Neuron (in vitro differentiated cells): Measurements from ENCODE around the gene CYB5RL.
"Not testable (repeated sequence)": the region's sequence is repeated elsewhere in the genome, so short reads cannot be mapped to it uniquely, and the experiment has no call there.

ENCODE experiments used
- H2AFZ ChIP-seq: one replicate; pipeline ENCODE4 v1.6.1; 2013; ENCODE audit warnings: low read depth, mild to moderate bottlenecking, inconsistent platforms, low read length, moderate library complexity
- H3K27me3 ChIP-seq: one replicate; pipeline ENCODE4 v1.6.1; 2013; ENCODE audit warnings: low read length; ENCODE audit not compliant: insufficient read depth
- H3K36me3 ChIP-seq: one replicate; pipeline ENCODE4 v1.6.1; 2013; ENCODE audit warnings: low read length; ENCODE audit not compliant: insufficient read depth
- H3K4me1 ChIP-seq: one replicate; pipeline ENCODE4 v1.6.1; 2013; ENCODE audit warnings: low read length; ENCODE audit not compliant: insufficient read depth
- H3K4me3 ChIP-seq: 2 replicates; pipeline ENCODE4 v1.5.1; 2013; ENCODE audit warnings: mild to moderate bottlenecking, low read length, moderate library complexity
- H3K9me3 ChIP-seq: one replicate; pipeline ENCODE4 v1.6.1; 2013; ENCODE audit warnings: low read length

The CYB5RL gene

GRCh38 chr1:54222711-54223110 is 22.9 kb upstream of the CYB5RL start:
- no peak overlapping the region for H2AFZ ChIP-seq
- peaks cover 26% of the 10 kb centered on the region for H3K36me3 ChIP-seq
- no peak overlapping the region for H3K4me3 ChIP-seq
- peaks cover 20% of the 10 kb centered on the region for H3K4me1 ChIP-seq
- no peaks in the 10 kb centered on the region for H3K9me3 ChIP-seq
- H3K27me3 ChIP-seq: no peaks in the 10 kb centered on the region

DNA sequence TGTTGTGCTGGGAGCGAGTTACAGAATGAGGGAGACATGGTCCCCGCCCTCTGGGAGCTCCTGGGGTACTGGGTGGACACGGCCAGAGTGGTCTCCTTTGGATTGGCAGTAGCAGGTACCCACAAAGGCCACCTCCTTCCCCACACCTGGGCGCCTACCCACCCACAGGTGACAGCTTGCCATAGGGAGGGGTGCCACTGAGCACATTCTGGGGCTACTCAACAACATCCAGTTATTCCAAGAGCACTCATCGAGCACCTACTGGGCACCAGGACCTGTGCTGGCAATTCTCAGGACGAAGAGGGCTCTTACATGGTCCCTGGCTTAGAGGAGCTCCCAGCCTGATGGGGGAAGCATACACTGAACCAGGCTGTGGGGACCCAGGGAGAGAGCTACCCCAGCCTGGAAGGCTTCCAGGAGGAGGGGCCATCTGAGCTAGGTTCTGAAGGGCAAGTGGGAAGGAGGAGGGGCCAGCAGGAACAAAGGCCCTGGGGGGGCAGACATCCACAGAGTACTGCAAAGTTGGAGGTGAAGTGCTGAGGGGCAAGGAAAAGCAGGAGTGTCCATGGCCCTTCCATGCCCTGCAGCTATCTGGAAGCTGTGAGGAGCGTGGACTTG is 22.1 kb upstream of the CYB5RL start:
- H3K36me3 ChIP-seq: peaks cover 33% of the 10 kb centered on the region
- no peak overlapping the region for H3K4me3 ChIP-seq

DNA sequence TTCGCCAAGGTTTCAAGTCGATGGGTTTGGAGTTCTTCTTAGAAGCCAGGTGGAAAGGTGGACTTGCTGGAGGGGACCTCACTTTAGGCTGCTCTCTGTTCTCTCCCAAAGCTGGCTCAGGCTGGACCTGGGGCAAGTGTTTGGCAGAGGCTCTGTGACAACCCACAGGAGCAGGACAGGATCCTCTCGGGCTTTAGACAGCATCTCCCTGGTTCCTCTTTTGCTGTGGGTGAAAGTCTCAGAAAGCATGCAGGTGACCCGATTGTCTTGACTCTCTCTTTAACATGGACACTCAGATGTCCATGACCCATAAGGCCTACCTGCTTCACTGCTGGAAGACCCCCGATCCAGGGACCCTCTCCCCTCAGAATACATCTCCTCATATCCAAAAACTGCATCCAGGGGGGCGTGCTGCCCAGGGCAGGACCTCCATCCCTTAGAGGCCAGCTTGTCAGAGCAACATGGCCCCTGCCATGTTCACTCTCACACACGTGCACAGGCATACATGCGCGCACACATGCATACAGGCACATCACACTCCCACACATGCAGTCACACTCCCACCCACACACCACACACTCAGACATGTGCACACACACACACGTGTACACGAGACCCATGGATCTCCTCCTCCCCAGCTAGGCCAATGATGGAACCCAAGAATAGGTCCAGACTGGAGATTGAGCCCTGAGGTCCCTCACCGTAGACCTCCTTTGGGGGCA is 21.4 kb upstream of the CYB5RL start:
- Histone ChIP-seq H3K4me1 (peaks cover 10% of the 10 kb centered on the region), H3K9me3 (no peaks in the 10 kb centered on the region), H3K4me3 (no peak overlapping the region), H3K27me3 (no peaks in the 10 kb centered on the region), H3K36me3 (peaks cover 39% of the 10 kb centered on the region), H2AFZ (no peak overlapping the region)

More for the DNA sequence above, 22.1 kb upstream of the CYB5RL start:
- Histone ChIP-seq H2AFZ (no peak overlapping the region), H3K9me3 (no peaks in the 10 kb centered on the region), H3K4me1 (peaks cover 13% of the 10 kb centered on the region), H3K27me3 (no peaks in the 10 kb centered on the region)

GRCh38 chr1:54220004-54220811 is 20.4 kb upstream of the CYB5RL start:
- H2AFZ ChIP-seq: no peak overlapping the region
- H3K9me3 ChIP-seq: no peaks in the 10 kb centered on the region
- peaks cover 5% of the 10 kb centered on the region for H3K4me1 ChIP-seq
- H3K36me3 ChIP-seq: peaks cover 40% of the 10 kb centered on the region
- H3K27me3 ChIP-seq: no peaks in the 10 kb centered on the region
- no peak overlapping the region for H3K4me3 ChIP-seq

- H3K27me3 ChIP-seq: no peaks in the 10 kb centered on the region
- no peaks in the 10 kb centered on the region for H3K9me3 ChIP-seq
- H2AFZ ChIP-seq: no peak overlapping the region
- H3K4me3 ChIP-seq: no peak overlapping the region
- peaks cover 5% of the 10 kb centered on the region for H3K4me1 ChIP-seq
- H3K36me3 ChIP-seq: peaks cover 45% of the 10 kb centered on the region
Observed at GRCh38 chr1:54219688-54220003, 19.8 kb upstream of the CYB5RL start.

- Histone ChIP-seq H3K4me3 (no peak overlapping the region), H3K9me3 (no peaks in the 10 kb centered on the region), H2AFZ (no peak overlapping the region), H3K36me3 (peaks cover 51% of the 10 kb centered on the region), H3K4me1 (peaks cover 5% of the 10 kb centered on the region), H3K27me3 (no peaks in the 10 kb centered on the region)
Observed at GRCh38 chr1:54218883-54219687, 19.3 kb upstream of the CYB5RL start.

GRCh38 chr1:54215523-54215922 is 15.7 kb upstream of the CYB5RL start:
- H3K9me3 ChIP-seq: no peaks in the 10 kb centered on the region
- peaks cover 4% of the 10 kb centered on the region for H3K4me1 ChIP-seq
- peaks cover 78% of the 10 kb centered on the region for H3K36me3 ChIP-seq
- no peaks in the 10 kb centered on the region for H3K27me3 ChIP-seq
- no peak overlapping the region for H2AFZ ChIP-seq
- no peak overlapping the region for H3K4me3 ChIP-seq

GRCh38 chr1:54212872-54213271 is 13.0 kb upstream of the CYB5RL start:
- Histone ChIP-seq H2AFZ (no peak overlapping the region), H3K9me3 (no peaks in the 10 kb centered on the region), H3K27me3 (no peaks in the 10 kb centered on the region), H3K36me3 (peaks cover 84% of the 10 kb centered on the region), H3K4me1 (no peaks in the 10 kb centered on the region), H3K4me3 (no peak overlapping the region)

GRCh38 chr1:54207896-54208295 is 8.1 kb upstream of the CYB5RL start:
- not testable (repeated sequence) for H3K27me3 ChIP-seq, H2AFZ ChIP-seq, H3K9me3 ChIP-seq, H3K4me1 ChIP-seq, H3K4me3 ChIP-seq
- peaks cover 68% of the 10 kb centered on the region for H3K36me3 ChIP-seq

GRCh38 chr1:54207287-54207686 is 7.5 kb upstream of the CYB5RL start:
- H3K4me1 ChIP-seq: no peaks in the 10 kb centered on the region
- no peak overlapping the region for H2AFZ ChIP-seq
- H3K36me3 ChIP-seq: peaks cover 68% of the 10 kb centered on the region
- no peaks in the 10 kb centered on the region for H3K27me3 ChIP-seq
- no peaks in the 10 kb centered on the region for H3K9me3 ChIP-seq
- H3K4me3 ChIP-seq: no peak overlapping the region

DNA sequence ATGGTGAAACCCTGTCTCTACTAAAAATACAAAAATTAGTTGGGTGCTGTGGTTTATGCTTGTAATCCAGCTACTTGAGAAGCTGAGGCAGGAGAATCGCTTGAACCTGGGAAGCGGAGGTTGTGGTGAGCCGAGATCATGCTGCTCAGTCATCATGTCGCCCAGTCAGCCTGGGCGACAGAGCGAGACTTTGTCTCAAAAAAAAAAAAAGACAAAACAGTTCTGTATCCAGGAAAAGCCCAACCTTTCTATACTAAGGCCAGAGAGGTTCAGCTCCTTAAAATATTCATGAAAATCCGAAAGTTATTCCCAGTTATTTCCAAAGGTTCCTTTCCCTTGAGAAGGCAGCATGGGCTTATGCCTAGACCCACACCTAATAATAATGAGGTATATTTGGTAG is 4.4 kb upstream of the CYB5RL start:
- Histone ChIP-seq H3K9me3 (no peaks in the 10 kb centered on the region), H3K4me1 (peaks cover 15% of the 10 kb centered on the region), H3K36me3 (peaks cover 45% of the 10 kb centered on the region), H2AFZ (no peak overlapping the region), H3K4me3 (no peak overlapping the region), H3K27me3 (no peaks in the 10 kb centered on the region)

DNA sequence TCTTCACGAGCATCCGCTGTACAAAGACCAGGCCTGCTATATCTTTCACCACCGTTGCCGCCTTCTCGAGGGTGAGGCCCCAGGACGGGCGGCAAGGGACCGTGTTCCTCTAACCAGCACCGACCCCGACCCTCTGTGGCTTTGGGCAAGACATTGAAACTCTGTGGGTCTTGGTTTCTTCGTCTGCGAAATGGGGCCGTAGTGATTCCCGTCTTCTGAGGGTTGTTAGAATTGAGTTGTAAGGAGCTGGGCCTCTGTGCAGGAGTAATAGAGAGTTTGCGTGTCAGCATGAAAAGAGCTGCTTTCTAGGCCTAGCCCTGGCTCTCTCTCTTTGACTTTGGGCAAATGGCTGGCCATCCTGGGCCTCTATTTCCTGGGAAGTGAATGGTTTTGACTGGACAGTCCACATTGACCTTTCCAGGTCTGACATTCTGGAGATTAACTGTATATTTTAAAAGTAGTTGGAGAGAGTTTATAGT is 728 bp upstream of the CYB5RL start:
- Histone ChIP-seq H3K4me1 (peaks cover 20% of the 10 kb centered on the region), H3K4me3 (peak overlapping the region; percentile 74), H3K27me3 (no peaks in the 10 kb centered on the region), H3K9me3 (no peaks in the 10 kb centered on the region), H2AFZ (peak overlapping the region; percentile 57), H3K36me3 (peaks cover 20% of the 10 kb centered on the region)
